SU-DHL-6 (cell line): ENCODE results near the gene MEF2A.

Source experiments
- H2AFZ ChIP-seq: fragments of 200-600 bp; sonication (generic); 2 replicates; pipeline ENCODE4 v1.6.1; 2014; ENCODE audit warnings: low read depth, mild to moderate bottlenecking, moderate library complexity, mixed read lengths, antibody characterized with exemption, low read length; ENCODE audit not compliant: severe bottlenecking
- H3F3A ChIP-seq: fragments of 200-600 bp; shearing (Covaris generic); 2 replicates; pipeline ENCODE4 v1.6.0; 2016; ENCODE audit warnings: antibody characterized with exemption, mild to moderate bottlenecking; ENCODE audit not compliant: insufficient read depth
- H3K27ac ChIP-seq: fragments of 200-600 bp; sonication (generic); 2 replicates; pipeline ENCODE4 v1.5.1; 2016; ENCODE audit warnings: low read depth, mild to moderate bottlenecking, low read length, moderate library complexity, mixed read lengths
- H3K27me3 ChIP-seq: fragments of 200-600 bp; sonication (generic), shearing (Covaris generic); 2 replicates; pipeline ENCODE4 v1.6.0; 2014; ENCODE audit warnings: mild to moderate bottlenecking, low read length
- H3K36me3 ChIP-seq: fragments of 200-600 bp; sonication (generic); 2 replicates; pipeline ENCODE4 v1.6.1; 2014; ENCODE audit warnings: mild to moderate bottlenecking, low read length, mixed read lengths
- H3K4me2 ChIP-seq: fragments of 300-600, 200-600 bp; shearing (Covaris generic), sonication (generic); 2 replicates; pipeline ENCODE4 v1.6.0; 2014; ENCODE audit warnings: low read length, low read depth, mild to moderate bottlenecking; ENCODE audit not compliant: poor library complexity, severe bottlenecking
- H3K4me3 ChIP-seq: fragments of 200-600 bp; sonication (generic); 2 replicates; pipeline ENCODE4 v1.5.1; 2014; ENCODE audit warnings: antibody characterized with exemption, low read length, mild to moderate bottlenecking, mixed read lengths; ENCODE audit not compliant: insufficient read depth, poor library complexity, severe bottlenecking
- H3K79me2 ChIP-seq: fragments of 200-600 bp; sonication (generic); 2 replicates; pipeline ENCODE4 v1.6.1; 2014; ENCODE audit warnings: mild to moderate bottlenecking, low read length, moderate library complexity; ENCODE audit not compliant: insufficient read depth
- H3K9ac ChIP-seq: fragments of 200-600 bp; sonication (generic); 2 replicates; pipeline ENCODE4 v1.7.0; 2014; ENCODE audit warnings: mild to moderate bottlenecking, low read length
- H3K9me2 ChIP-seq: fragments of 200-600 bp; sonication (generic); replicated peaks from 2 replicates; pipeline ENCODE4 v1.6.1; 2014; ENCODE audit warnings: low read length; ENCODE audit not compliant: insufficient read depth
- H3K9me3 ChIP-seq: fragments of 200-600 bp; sonication (generic); 2 replicates; pipeline ENCODE4 v1.6.1; 2014; ENCODE audit warnings: low read length, mixed read lengths; ENCODE audit not compliant: insufficient read depth
- H4K20me1 ChIP-seq: fragments of 200-600 bp; sonication (generic); 2 replicates; pipeline ENCODE4 v1.6.1; 2014; ENCODE audit warnings: low read depth, mild to moderate bottlenecking, antibody characterized with exemption, low read length, moderate library complexity, mixed read lengths
- EZH2phosphoT487 ChIP-seq: fragments of 200-600 bp; sonication (generic), shearing (Covaris generic); conservative IDR thresholded peaks from 2 replicates; pipeline ENCODE4 v1.6.1; 2018; ENCODE audit warnings: mild to moderate bottlenecking, antibody characterized with exemption, low read length, moderate library complexity, mixed read lengths
- TF ChIP-seq, protein P1 (sequence below): fragments of 200-600 bp; sonication (generic); IDR thresholded peaks from one replicate; pipeline ENCODE4 v1.5.1; 2017; ENCODE audit warnings: antibody characterized with exemption, mild to moderate bottlenecking, low read length, moderate library complexity; ENCODE audit not compliant: insufficient read depth, poor library complexity, severe bottlenecking

The MEF2A gene

DNA sequence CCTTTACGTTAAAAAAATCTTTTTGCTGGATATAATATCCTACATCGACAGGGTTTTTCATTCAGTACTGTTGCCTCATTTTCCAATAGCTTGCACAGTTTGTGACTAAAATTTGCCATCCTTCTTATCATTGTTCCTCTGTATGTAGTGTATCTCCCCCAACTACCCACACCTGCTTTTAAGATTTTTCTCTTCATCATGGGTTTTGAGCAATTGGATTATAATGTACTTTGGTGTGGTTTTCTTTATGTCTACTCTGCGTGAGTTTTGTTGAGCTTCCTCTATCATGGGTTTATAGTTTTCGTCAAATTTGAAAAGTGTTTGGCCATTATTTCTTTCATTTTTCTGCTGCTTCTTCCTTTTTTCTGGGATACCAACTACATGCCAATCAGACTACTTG, 39.6 kb upstream of the MEF2A start:
- Histone ChIP-seq H3F3A (no peaks in the 10 kb centered on the region), H3K4me2 (no peak overlapping the region), H4K20me1 (no peaks in the 10 kb centered on the region), H3K9me2 (no peaks in the 10 kb centered on the region), H2AFZ (no peak overlapping the region), H3K36me3 (no peaks in the 10 kb centered on the region), H3K4me3 (no peak overlapping the region), H3K79me2 (no peaks in the 10 kb centered on the region), H3K9me3 (no peaks in the 10 kb centered on the region), H3K9ac (no peak overlapping the region), H3K27me3 (no peaks in the 10 kb centered on the region), H3K27ac (no peak overlapping the region)
- TF ChIP-seq, protein P1, sequence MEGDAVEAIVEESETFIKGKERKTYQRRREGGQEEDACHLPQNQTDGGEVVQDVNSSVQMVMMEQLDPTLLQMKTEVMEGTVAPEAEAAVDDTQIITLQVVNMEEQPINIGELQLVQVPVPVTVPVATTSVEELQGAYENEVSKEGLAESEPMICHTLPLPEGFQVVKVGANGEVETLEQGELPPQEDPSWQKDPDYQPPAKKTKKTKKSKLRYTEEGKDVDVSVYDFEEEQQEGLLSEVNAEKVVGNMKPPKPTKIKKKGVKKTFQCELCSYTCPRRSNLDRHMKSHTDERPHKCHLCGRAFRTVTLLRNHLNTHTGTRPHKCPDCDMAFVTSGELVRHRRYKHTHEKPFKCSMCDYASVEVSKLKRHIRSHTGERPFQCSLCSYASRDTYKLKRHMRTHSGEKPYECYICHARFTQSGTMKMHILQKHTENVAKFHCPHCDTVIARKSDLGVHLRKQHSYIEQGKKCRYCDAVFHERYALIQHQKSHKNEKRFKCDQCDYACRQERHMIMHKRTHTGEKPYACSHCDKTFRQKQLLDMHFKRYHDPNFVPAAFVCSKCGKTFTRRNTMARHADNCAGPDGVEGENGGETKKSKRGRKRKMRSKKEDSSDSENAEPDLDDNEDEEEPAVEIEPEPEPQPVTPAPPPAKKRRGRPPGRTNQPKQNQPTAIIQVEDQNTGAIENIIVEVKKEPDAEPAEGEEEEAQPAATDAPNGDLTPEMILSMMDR = no peak
- TF ChIP-seq EZH2phosphoT487 = no peak

DNA sequence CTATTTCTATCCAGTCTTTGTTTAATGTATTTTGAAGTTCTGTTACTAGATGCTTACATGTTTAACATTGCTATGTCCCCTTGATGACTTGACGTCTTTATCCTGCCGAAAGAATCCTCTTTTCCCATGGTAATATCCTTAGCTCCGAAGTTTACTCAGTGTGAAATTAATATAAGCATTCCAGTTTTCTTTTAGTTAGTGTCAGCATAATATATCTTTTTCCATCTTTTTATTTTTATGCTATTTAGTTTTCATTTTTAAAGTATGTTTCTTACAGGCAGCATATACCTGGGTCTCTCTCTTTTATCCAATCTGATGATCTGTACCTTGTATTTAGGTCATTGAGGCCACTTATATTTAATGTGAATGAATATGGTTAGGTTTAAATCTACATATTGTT, 39.1 kb upstream of the MEF2A start:
- H3K4me3 ChIP-seq = no peak overlapping the region
- H3K9me3 ChIP-seq = no peaks in the 10 kb centered on the region
- H3K27me3 ChIP-seq = no peaks in the 10 kb centered on the region
- H4K20me1 ChIP-seq = no peaks in the 10 kb centered on the region
- TF ChIP-seq EZH2phosphoT487 = no peak
- TF ChIP-seq, protein P1 = no peak
- H2AFZ ChIP-seq = no peak overlapping the region
- no peak overlapping the region for H3K4me2 ChIP-seq
- H3K79me2 ChIP-seq = no peaks in the 10 kb centered on the region
- H3K9me2 ChIP-seq = no peaks in the 10 kb centered on the region
- H3K27ac ChIP-seq = no peak overlapping the region
- H3F3A ChIP-seq = no peaks in the 10 kb centered on the region
- H3K36me3 ChIP-seq = no peaks in the 10 kb centered on the region
- H3K9ac ChIP-seq = no peak overlapping the region

DNA sequence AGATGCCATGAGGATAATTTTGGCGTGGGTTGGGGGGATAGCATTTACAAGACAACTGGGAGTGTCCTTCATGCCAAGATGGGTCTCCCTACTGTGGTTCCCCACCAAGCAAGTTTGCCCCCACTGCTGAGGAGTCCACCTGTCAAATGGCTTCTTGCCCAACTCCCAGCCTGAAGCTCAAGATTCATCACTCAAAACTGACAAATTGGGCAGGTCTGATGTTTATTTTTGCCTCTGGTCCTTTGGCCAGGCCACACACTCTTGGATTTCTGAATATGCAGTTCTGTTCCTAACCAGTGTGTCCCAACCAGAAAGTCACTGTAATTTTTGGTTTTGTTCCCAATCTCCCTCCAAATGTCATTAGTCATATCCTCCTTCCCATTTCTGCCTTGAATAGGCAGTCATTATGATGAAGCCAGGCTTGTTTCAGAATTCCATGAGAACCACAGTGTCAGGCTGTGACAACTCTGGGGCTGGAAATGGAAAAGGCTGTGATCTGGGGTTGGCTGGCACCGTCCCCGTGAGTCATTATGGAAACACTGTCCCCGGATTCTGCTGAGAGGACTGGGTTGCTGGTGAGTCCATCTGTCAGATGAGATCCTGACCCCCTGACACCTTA, 29.3 kb upstream of the MEF2A start:
- H3K9ac ChIP-seq = no peak overlapping the region
- no peak overlapping the region for H3K4me3 ChIP-seq
- H3K27me3 ChIP-seq = no peaks in the 10 kb centered on the region
- no peaks in the 10 kb centered on the region for H3K9me2 ChIP-seq
- H3K4me2 ChIP-seq = no peak overlapping the region
- no peak overlapping the region for H3K27ac ChIP-seq
- no peaks in the 10 kb centered on the region for H3F3A ChIP-seq
- H3K9me3 ChIP-seq = no peaks in the 10 kb centered on the region
- no peak overlapping the region for H2AFZ ChIP-seq
- no peaks in the 10 kb centered on the region for H3K36me3 ChIP-seq
- no peaks in the 10 kb centered on the region for H3K79me2 ChIP-seq
- H4K20me1 ChIP-seq = no peaks in the 10 kb centered on the region
- no peak for TF ChIP-seq EZH2phosphoT487
- TF ChIP-seq, protein P1 = no peak
